Measurements from ENCODE around the gene SPATS2.
"Not testable (repeated sequence)": the region's sequence is repeated elsewhere in the genome, so short reads cannot be mapped to it uniquely, and the experiment has no call there.

SPATS2 gene

DNA sequence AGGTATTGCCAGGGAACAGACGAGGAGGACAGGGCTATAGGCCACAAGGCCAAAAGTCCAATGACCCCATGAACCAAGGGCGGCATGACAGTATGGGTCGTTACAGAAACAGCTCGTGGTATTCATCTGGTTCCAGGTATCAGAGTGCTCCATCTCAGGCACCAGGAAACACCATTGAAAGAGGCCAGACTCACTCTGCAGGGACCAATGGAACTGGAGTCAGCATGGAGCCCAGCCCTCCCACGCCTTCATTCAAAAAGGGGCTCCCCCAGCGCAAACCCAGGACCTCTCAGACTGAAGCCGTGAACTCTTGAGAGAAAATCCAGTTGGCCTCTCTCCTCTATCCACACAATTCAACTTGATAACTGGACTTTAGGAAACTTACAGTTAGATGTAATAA lies 158.7 kb downstream of the SPATS2 start:
- no peak for DNase-seq

DNA sequence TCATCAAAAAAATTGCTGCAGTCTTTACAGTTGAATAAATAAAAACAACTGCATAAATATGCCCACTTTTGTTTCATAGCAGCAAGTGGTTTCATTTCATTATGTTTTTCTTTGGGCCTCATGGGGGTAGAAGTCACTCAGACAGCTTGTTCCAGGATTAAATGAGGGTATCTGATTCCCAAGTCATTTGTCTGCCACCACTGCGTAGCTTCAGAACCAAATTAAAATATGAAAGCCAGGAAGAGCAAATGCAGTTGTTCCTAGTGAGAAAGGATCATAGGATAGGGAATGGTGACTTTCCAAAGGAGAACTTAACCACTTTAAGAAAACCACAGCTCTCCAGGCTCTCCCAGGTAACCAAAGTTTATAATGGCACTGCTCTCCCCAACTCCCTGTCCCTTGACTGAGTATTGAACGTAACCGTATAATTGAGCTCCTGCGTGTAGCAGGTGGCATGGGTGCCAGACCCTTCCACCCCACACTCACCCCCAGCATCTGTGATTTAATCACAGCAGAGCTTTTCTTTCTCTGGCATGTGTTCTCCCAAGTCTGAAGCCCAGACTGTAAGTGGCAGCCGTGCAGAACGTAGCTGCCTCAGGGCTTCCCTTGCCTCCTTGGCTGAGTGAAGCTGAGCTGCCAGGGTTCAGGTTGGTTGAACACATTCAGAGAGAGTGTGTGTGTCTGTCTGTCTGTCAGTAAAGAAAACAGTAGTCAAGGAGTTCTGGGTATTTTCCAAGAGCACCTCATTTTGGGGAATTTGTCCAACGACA lies 160.3 kb downstream of the SPATS2 start:
- no peak for DNase-seq

DNA sequence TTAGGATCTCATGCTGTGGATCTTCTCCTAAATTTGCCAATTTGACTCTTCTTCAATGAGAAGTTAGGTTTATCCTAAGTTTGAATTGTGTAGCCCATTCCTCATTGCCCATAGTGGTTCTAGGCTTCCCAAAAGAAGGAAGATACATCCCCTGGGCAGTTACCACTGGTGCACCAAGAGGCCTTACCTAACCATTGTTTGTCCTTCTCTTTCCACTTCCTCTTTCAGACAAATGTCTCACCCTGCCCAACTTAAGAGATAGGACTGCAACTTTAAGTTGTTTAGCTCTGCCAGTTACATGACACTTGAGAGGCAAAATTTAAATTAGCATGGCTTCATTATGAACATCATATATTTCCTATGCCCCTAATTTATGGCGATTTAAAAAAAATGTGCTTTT lies 162.2 kb downstream of the SPATS2 start:
- no peak for DNase-seq

DNA sequence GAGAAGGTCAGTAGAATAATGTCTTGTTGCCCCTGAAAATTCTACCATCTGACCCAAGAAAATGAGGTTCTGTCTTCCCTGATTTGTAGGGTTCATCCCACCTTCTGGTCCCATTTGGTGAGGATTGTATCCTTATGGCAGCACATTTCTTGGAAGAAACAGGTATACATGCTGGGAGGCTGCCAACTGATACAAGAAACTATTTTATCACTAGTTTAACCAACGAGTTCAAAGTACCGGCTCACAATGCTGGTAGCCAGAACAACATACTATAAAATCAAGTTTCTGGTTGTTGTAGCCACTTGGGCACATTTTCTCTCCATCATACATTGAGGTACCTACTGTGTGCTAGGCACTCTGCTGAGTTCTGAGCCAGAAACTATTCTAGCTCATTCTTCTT lies 164.5 kb downstream of the SPATS2 start:
- no peak for DNase-seq

DNA sequence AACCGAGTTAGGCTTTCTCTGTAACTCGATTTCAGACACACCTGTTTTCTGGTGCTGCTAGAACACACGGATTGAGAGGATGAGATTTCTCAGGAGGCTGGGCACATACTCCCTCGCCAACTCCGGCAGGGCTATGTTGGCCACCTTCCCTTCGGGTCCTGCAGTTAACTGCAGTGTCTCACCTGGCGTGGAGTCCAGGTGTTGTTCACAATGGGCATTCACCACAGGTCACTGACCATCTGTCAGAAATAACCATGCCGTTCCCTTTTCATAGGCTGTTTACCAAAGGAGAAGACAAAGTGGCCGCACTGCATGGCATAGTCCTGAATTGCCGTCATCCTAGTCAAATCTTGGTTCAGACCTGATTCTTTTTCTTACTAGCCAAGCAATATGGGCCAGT lies 166.1 kb downstream of the SPATS2 start:
- DNase-seq: no peak

DNA sequence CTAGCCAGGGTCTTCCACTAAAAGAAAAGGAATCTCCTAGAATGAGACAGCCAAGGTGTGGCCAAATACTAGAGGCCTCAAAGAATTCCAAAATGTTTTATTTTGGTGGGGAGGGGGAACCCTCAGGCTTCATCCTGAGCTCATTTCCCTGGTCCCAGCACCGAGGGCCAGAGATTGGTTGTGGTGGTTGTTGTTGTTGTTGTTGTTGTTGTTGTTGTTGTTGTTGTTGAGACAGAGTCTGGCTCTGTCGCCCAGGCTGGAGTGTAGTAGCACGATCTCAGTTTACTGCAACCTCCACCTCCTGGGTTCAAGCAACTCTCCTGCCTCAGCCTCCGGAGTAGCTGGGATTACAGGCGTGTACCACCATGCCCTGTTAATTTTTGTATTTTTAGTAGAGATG lies 166.9 kb downstream of the SPATS2 start:
- not testable (repeated sequence) for DNase-seq

DNA sequence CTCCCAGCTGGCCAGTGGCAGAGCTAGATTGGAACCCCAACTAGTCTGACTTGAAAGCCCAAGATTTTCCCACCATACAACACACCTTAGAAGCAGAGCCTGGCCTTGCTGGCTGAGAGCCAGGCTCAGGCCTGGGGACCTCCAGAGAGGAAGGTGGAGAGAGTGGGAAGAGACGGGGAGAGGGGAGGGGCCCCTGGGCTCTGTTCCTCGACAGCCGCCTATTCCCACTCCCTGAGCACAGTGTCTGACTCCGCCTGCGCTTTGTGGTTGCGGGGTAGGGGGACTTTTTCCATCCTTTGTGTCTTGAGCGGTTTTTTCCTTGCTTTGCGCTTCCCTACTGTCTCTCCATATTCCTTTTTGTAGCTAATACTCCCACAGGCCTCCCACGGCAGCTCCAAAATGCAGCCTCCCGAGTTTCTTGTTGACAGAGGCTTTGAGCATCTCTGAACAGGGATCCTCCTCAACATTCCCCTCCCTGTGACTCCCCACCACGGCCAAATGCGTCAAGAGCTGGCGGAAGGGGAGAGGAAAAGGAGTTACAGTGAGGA lies 167.5 kb downstream of the SPATS2 start:
- no peak for DNase-seq

DNA sequence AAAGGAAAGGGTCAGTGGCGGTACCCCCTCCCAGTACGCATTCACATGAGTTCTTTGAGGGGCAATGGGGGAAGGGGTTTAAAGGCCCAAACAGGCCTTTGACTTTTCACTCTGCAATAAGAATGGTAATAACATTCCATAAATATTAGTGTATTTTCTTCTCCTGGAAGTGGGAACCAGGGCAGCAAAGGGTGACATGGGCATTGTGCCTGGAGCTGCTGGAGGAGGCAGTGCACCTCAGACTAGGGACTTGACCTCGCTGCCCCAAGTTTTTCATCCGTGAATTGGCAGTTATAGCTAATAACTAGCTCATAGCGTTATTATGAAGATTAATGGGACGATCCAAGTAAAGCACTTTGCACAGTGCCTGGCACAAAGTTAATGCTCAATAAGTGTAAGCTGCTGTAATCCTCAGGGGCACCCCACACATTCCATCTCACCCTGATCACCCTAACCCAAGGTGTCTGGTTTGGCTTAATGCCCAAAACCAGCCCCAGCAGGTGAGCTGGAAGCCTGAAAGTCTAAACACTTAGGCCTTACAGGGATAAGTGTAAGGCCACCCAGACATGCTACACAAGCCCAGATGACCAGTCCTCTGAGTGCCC lies 168.8 kb downstream of the SPATS2 start:
- no peak for DNase-seq

DNA sequence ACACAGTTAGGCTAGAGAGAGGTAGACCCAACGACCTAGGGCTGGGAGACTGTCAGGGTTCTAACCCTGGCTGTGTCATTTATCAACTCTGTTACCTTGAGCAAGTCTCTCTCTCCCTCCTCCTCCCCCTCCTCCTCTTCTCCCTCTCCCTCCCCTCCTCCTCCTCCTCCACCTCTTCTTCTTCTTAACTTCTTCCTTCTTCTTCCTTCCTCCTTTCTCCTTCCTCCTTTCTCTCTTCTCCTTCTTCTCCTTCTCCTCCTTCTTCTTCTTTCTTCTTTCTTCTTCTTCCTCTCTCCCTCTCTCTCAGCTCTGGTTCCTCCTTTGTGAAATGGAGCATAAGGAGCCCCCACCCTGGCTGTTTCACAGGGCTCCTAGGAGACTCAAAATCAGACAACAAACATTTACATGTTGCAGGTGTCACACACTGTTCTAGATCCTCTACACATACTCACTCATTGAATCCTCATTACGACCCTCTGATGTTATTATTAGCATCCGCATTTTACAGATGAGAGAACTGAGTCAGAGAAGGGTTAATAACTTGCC lies 169.3 kb downstream of the SPATS2 start:
- DNase-seq: no peak

DNA sequence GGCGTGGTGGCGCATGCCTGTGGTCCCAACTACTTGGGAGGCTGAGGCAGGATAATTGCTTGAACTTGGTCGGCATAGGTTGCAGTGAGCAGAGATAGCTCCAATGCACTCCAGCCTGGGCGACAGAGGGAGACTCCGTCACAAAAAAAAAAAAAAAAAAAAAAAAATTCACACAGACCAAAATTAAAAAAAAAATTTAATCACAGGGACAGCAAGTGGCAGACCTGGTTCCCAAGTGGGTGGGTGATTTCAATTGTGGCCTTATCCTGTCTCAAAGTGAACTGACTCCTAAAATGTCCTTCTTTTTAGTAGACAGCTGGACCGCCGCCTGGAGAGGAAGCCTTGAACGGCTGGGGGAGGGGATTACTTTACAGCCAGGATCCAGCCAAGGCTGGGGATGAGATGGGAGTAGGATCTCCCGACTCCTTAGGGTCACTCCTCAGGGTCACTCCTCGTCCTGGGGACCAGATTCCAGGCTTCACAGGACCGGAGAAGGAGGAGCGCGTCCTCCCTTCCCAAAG lies 170.0 kb downstream of the SPATS2 start:
- no peak for DNase-seq

DNA sequence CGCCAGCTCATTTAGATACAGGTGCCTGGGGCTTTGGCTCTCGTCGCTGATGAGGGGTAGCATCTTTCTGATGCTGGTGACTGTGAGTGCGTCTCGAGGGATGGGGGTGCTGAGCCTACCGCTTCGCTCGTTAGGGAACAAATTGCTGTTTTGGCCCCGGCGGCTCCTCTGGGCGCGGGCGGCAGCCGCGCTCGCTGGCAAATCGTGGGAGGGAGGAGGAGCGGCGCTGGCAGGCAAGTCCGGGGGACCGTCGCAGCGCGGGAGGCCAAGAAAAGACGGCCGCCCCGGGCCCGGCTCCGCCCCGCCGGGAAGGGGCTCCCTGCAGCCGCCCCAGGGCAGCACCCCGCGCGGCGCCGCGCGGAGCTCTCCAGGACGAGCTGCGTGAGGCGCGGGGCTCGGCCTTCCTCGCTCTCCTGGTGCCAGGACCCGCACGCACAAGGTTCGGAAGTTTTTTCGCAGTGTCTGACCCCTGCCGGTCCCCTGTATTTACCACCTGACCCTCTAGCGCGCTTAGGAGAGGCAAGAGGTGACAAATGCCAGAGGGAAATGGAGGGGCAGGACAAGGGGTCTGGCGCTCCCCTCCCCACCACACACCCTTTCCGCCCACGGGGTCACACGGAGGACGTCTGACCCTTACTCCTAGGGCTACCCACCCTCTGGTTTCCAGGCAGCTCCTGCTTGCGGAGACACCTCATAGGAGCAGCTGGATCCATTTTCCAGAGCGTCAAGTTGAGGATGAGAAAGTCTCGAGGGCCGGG lies 170.7 kb downstream of the SPATS2 start:
- peak; percentile 35 to 38 for DNase-seq

DNA sequence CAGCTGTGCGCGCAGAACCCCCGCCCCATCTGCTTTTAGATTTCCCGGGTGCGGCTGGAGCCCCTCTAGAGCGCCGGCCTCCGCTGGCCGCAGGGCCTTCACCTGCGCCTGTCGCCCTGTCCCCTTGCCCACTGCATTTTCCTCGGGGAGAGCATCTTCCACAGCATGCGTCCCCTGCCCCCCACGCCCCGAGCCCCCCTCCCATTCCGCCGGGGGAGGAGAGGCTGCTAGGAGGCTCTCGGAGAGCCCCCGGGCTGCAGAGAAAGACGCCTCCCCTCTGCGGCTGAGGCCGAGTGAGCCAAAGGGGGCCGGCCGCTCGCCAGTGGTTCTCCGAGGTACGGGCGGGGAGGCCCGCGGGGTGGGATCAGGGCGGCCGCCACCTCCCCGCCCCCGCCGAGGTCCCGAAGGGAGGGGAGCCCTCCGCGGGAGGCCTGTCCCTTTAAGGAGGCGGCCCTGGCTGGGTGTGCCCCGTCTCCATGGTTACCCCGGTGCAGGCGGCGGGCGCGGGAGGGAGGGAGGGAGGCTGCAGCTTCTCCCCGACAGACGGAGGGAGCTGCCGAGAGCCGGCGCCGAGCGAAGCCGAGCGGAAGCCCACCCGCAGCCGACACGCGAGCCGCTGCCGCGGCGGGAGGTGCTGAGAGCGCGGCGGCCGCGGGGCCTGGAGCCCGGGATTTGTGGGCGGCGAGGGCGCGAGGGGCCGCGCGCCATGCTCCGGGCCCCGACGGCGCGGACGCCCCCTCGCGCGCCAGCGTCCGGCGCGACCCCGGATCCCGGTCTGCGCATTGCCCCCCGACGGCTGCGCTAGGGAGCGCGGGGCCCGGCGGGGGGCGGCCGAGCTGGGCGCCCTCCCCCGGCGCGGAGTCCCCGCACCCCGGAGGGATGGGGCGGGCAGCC lies 171.5 kb downstream of the SPATS2 start, which contains the start of gene KCNH3:
KCNH3 (plus strand) TSS at position 521 of the 894 bp plus-strand sequence. CDS start 387 bp downstream, outside the sequence.
- DNase-seq: peak; percentile 84 to 86

DNA sequence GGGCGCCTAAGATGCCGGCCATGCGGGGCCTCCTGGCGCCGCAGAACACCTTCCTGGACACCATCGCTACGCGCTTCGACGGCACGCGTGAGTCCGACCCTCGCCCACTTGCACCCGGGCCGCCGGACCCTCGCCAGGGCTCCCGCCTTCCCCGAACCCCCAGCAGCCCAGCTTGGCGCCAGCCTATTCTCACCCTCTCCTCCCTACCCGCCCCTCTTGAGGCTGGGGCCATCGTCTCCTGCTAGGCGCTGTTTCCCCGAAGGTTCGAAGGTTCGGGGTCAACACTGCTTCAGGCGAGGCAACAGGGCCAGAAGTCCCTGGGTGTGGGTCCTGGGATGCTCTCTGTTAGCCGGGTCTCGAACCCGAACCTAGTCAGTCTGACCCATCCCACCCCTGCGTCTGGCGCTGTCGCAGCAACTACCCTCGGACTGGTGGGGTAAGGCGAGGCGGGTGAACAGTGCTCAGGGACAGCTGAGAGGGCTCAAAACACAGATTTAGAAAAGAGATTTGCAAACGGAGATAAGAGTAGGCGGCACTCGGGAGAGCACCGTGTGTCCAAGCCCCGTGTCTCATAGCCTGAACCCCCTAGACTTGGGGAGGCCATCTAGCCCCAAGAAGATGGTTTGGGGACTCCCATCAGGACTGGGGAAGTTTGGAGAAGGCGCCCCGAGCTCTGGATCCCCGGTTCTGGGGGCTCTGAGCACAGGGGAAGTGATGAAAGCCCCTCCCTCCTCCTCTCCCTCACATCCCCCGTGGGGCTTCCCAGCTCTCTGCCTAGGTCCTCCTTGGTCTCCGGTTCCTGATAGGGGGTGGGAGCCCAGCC lies 172.4 kb downstream of the SPATS2 start:
- DNase-seq: no peak

DNA sequence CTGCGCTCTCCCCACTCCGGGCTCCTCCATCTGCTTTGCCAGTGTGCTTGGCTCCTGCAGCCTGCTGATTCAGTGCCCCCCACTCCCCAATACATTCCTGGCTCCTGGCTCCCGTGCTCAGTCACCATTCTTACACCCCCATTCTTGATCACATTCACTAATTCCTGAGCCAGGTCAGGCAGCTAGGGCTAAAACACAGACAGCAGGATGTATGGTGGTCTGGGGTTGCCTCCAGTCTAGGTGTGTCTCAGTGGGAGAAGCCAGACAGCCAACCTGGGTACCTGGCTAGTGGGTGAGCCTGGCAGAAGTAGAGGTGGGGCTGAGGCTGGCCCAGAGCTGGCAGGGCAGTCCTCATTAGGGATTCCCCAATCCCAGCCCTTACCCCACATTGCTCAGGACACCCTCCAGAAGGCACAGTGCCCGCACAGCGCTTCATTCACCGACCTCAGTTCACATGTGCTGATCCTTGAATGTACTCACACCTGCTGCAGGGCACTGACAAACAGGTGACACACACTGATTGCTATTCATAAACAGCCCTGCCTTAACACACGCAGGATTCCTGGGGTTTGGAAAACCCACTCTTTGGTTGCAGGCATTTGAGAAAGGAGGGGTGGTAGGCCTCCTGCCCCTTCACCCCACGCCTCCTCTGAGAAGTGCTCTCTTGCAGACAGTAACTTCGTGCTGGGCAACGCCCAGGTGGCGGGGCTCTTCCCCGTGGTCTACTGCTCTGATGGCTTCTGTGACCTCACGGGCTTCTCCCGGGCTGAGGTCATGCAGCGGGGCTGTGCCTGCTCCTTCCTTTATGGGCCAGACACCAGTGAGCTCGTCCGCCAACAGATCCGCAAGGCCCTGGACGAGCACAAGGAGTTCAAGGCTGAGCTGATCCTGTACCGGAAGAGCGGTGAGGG lies 173.2 kb downstream of the SPATS2 start:
- no peak for DNase-seq

DNA sequence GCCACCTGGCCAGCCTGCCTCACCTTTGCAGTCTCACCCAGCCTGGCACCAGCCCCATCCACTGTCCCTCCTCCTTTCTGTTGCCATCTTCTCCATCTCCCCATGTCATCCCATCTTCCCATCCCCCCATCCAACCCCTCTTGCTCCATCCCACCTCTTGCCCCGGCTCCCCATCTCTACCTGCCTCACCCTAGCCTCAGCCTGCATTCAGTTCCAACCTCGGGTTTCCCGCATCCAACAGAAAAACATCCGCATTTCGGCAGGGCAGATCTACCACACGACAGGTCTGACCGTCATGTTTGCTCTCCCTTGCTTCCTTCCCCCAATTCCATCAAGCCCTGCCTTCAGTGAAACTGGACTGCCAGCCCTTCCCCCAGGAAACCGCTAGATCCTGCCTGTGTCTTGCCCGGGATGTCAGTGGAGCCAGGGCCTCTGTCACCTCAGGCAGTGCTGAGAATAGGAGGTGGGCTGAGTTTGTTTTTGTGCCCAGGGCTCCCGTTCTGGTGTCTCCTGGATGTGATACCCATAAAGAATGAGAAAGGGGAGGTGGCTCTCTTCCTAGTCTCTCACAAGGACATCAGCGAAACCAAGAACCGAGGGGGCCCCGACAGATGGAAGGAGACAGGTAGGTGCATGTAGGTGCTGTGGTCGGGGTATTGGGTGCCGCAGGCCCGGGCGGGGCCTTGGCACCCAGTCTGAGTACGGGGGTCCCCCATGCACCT lies 174.0 kb downstream of the SPATS2 start:
- no peak for DNase-seq

DNA sequence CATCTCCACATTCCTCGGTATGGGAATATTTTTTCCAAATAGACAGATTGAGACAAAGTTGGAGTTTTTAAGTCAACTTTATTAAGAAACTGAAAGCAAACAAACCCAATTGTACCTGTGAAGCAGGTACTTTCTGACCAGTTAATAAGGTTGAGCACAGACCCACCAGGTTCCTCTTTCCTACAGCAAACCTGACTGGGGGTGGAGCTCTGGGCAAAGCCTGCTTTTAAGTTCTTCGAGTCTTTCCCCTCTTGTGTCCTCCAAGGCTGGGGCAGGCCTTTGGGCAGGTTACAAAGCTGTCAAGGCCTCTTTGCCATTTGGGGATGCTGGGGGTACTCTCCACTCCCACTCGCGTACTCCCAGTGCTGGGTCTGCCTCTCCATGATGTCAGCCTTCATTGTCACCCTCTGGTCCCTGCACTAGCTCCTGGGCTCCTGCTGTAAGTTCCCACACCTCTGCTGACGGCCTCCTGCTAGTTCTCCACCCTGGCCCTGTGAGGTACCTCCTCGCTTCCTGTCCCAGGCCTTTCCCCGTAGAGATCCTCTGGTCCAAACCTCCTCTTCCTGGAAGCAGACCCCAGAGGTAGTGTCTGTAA lies 174.7 kb downstream of the SPATS2 start:
- no peak for DNase-seq

DNA sequence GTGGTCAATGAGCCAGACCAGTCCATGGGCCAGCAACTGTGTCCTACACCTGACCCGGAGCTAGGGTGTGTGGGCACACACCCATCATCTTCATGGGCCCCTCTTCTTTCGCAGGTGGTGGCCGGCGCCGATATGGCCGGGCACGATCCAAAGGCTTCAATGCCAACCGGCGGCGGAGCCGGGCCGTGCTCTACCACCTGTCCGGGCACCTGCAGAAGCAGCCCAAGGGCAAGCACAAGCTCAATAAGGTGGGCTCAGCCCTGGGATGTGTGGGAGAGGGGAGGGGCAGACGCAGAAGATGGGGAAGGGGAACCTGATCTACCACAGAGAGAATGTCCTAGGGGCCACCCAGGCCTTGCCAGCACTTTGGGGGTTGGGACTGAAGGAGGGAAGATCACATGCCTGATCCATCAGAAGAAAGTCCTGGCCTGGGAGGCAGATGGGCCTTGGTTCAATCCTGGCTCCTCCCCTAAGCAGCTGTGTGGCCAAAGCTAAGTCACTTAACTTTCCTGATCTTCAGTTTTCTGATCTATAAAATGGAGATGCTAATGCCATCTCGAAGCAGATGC lies 175.4 kb downstream of the SPATS2 start:
- DNase-seq: no peak

DNA sequence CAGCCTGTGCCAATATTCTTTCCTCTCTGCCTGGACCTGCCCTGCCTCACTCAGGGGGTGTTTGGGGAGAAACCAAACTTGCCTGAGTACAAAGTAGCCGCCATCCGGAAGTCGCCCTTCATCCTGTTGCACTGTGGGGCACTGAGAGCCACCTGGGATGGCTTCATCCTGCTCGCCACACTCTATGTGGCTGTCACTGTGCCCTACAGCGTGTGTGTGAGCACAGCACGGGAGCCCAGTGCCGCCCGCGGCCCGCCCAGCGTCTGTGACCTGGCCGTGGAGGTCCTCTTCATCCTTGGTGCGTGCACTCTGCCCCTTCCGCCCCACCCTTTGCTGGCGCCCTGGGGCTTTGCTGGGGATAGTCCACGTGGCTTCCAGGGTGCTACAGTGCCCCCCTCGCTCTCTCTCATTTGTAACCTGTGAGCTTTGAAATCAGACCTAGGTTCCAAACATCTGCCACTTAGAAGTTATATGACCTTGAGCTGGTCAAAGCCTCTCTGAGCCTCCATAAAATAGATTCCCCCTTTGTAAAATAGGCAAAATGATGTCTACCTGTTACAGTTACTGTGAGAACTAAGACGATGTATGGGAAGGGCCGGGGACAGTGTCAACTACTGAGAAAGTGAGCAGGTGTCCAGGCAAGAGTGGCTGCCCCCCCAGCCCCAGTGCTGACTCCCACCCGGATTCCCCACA lies 176.1 kb downstream of the SPATS2 start:
- no peak for DNase-seq

All from activated CD4-positive, alpha-beta T cell treated with anti-CD3 and anti-CD28 coated beads, Interleukin-2, amount 50 U/mL, for 4 hours (primary cell).